Neural cell (in vitro differentiated cells): ENCODE results near the gene SEC14L1. TPM values are rescaled to one million over a fixed set of nuclear protein-coding genes. Genes with fewer than 3 reads are reported as not detected.

Experiments
- H2AFZ ChIP-seq: fragments of 200-600, 300-800 bp; sonication (generic), shearing (Covaris generic); 2 replicates; pipeline ENCODE4 v1.6.0; 2014; ENCODE audit warnings: low read depth, mild to moderate bottlenecking, antibody characterized with exemption, low read length, moderate library complexity
- H3F3A ChIP-seq: fragments of 200-600 bp; shearing (Covaris generic); 2 replicates; pipeline ENCODE4 v1.6.1; 2016; ENCODE audit warnings: mild to moderate bottlenecking, moderate library complexity, mixed read lengths, antibody characterized with exemption, low read length; ENCODE audit not compliant: insufficient read depth, poor library complexity, severe bottlenecking
- H3K27ac ChIP-seq: fragments of 200-600, 300-800 bp; sonication (generic), shearing (Covaris generic); 2 replicates; pipeline ENCODE4 v1.5.1; 2014; ENCODE audit warnings: mild to moderate bottlenecking, low read length, moderate library complexity
- H3K27me3 ChIP-seq: fragments of 300-800, 200-600 bp; sonication (generic), shearing (Covaris generic); 2 replicates; pipeline ENCODE4 v1.6.0; 2014; ENCODE audit warnings: mild to moderate bottlenecking, low read depth, low read length, moderate library complexity; ENCODE audit not compliant: insufficient read depth
- H3K36me3 ChIP-seq: fragments of 300-800, 200-600 bp; sonication (generic), shearing (Covaris generic); 2 replicates; pipeline ENCODE4 v1.5.1; 2014; ENCODE audit warnings: mild to moderate bottlenecking, antibody characterized with exemption, low read length, moderate library complexity; ENCODE audit not compliant: insufficient read depth
- H3K4me2 ChIP-seq: fragments of 300-800, 200-600 bp; sonication (generic), shearing (Covaris generic); 2 replicates; pipeline ENCODE4 v1.6.0; 2014; ENCODE audit warnings: mild to moderate bottlenecking, low read length
- H3K4me3 ChIP-seq: fragments of 300-800, 200-600 bp; sonication (generic), shearing (Covaris generic); 2 replicates; pipeline ENCODE4 v1.5.1; 2014; ENCODE audit warnings: mild to moderate bottlenecking, low read length, moderate library complexity
- H3K79me2 ChIP-seq: fragments of 200-600 bp; shearing (Covaris generic); replicated peaks from 2 replicates; pipeline ENCODE4 v1.6.0; 2014; ENCODE audit warnings: mild to moderate bottlenecking, low read length, moderate library complexity; ENCODE audit not compliant: insufficient read depth
- H3K9ac ChIP-seq: fragments of 300-800, 200-600 bp; sonication (generic), shearing (Covaris generic); 2 replicates; pipeline ENCODE4 v1.6.1; 2016; ENCODE audit warnings: mild to moderate bottlenecking, low read length, mixed read lengths
- H3K9me2 ChIP-seq: fragments of 200-600 bp; shearing (Covaris generic); 2 replicates; pipeline ENCODE4 v1.6.1; 2016; ENCODE audit warnings: mild to moderate bottlenecking, low read length, mixed read lengths; ENCODE audit not compliant: insufficient read depth
- H3K9me3 ChIP-seq: fragments of 200-600, 300-800 bp; sonication (generic), shearing (Covaris generic); 2 replicates; pipeline ENCODE4 v1.6.1; 2016; ENCODE audit warnings: mild to moderate bottlenecking, mixed run types, low read length, moderate library complexity, mixed read lengths
- H4K20me1 ChIP-seq: fragments of 200-600 bp; shearing (Covaris generic); 2 replicates; pipeline ENCODE4 v1.6.1; 2016; ENCODE audit warnings: mild to moderate bottlenecking, mixed run types; ENCODE audit not compliant: insufficient read depth
- EP300 ChIP-seq: fragments of 450-650 bp; conservative IDR thresholded peaks from 2 replicates; pipeline ENCODE4 v1.6.1; 2014; ENCODE audit warnings: antibody characterized with exemption, mild to moderate bottlenecking, moderate library complexity; ENCODE audit not compliant: poor library complexity, severe bottlenecking
- EZH2 ChIP-seq: fragments of 200-600, 300-800 bp; shearing (Covaris generic), sonication (generic); IDR thresholded peaks from 2 replicates; pipeline ENCODE4 v1.6.1; 2014; ENCODE audit warnings: antibody characterized with exemption, low read length, borderline replicate concordance, mild to moderate bottlenecking; ENCODE audit not compliant: insufficient read depth, poor library complexity, severe bottlenecking
- MXI1 ChIP-seq: fragments of 450-650 bp; conservative IDR thresholded peaks from 2 replicates; pipeline ENCODE4 v1.6.1; 2014; ENCODE audit warnings: antibody characterized with exemption, mild to moderate bottlenecking; ENCODE audit not compliant: poor library complexity, severe bottlenecking
- POLR2AphosphoS5 ChIP-seq: IDR thresholded peaks from 2 replicates; pipeline ENCODE4 v1.6.1; 2012
- RAD21 ChIP-seq: fragments of 450-650 bp; conservative IDR thresholded peaks from 2 replicates; pipeline ENCODE4 v1.6.1; 2014; ENCODE audit warnings: antibody characterized with exemption, mild to moderate bottlenecking, moderate library complexity
- SMC3 ChIP-seq: fragments of 450-650 bp; conservative IDR thresholded peaks from 2 replicates; pipeline ENCODE4 v1.6.1; 2014; ENCODE audit warnings: antibody characterized with exemption, mild to moderate bottlenecking, moderate library complexity; ENCODE audit not compliant: poor library complexity
- TAF1 ChIP-seq: IDR thresholded peaks from 2 replicates; pipeline ENCODE4 v1.6.1; 2012; ENCODE audit warnings: low read depth
- polyA plus RNA-seq: library from polyadenylated mRNA; depleted of rRNA; stranded (reverse); fragments of >200 nt; gene quantifications from 2 replicates; pipeline ENCODE4 v1.2.3, GENCODE V29; 2014
- TF ChIP-seq, protein P1 (sequence below): IDR thresholded peaks from 2 replicates; pipeline ENCODE4 v1.6.1; 2012; ENCODE audit warnings: borderline replicate concordance
- TF ChIP-seq, protein P2 (sequence below): fragments of 450-650 bp; IDR thresholded peaks from 2 replicates; pipeline ENCODE4 v1.5.1; 2014; ENCODE audit warnings: antibody characterized with exemption, mild to moderate bottlenecking, moderate library complexity; ENCODE audit not compliant: poor library complexity, severe bottlenecking

SEC14L1 gene
- polyA plus RNA-seq, 1 donor from 2014 or later: 40.4 TPM

DNA sequence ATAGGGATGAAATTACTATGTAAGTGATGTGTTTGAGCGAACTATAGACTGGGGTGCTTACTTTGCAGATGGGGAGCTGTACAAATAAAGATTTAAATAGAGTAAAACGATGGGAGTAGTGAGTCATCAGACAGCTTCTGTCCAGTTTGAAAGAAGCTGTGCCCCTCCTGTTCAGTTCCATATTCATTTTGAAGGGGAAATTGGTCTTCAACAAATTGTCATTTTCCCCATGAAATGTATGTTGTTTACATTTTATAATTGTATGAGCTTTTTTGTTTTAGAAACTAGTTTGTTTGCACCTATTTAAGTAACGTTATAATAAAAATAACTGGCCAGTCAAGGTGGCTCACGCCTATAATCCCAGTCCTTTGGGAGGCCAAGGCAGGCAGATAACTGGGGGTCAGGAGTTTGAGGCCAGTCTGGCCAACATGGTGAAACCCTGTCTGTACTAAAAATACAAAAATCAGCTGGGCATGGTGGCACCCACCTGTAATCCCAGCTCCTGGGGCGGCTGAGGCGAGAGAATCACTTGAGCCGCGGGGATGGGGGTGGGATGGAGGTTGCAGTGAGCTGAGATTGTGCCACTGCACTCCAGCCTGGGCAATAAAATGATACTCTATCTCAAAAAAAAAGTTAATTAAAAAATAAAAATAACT lies 20.2 kb downstream of the SEC14L1 start:
- Histone ChIP-seq H3K27ac (no peak overlapping the region), H3K36me3 (no peaks in the 10 kb centered on the region), H3K4me3 (no peak overlapping the region), H2AFZ (no peak overlapping the region), H3K4me2 (no peak overlapping the region), H3K9ac (no peak overlapping the region), H3K79me2 (peaks cover 3% of the 10 kb centered on the region), H3K9me2 (no peaks in the 10 kb centered on the region), H3F3A (no peaks in the 10 kb centered on the region), H3K9me3 (no peaks in the 10 kb centered on the region), H4K20me1 (no peaks in the 10 kb centered on the region), H3K27me3 (no peaks in the 10 kb centered on the region)
- TF ChIP-seq TAF1 (no peak), POLR2AphosphoS5 (no peak)

DNA sequence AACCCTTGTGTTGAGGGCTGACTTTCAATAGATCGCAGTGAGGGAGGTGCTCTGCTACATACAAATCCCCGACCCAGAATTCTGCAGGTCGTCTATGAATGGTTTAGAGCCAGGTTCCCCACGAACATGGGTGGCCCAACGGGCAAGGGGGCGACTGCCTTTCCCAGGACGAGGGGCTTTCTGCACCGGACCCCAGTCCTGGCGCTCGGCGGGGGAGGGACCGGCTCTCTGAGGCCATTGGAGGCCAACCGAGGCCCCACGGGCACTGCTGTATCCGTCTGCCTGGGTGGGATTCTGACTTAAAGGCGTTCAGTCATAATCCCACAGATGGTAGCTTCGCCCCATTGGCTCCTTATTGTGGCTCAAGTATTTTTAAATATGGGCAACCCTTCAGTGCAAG lies 21.2 kb downstream of the SEC14L1 start:
- TF ChIP-seq, protein P1, sequence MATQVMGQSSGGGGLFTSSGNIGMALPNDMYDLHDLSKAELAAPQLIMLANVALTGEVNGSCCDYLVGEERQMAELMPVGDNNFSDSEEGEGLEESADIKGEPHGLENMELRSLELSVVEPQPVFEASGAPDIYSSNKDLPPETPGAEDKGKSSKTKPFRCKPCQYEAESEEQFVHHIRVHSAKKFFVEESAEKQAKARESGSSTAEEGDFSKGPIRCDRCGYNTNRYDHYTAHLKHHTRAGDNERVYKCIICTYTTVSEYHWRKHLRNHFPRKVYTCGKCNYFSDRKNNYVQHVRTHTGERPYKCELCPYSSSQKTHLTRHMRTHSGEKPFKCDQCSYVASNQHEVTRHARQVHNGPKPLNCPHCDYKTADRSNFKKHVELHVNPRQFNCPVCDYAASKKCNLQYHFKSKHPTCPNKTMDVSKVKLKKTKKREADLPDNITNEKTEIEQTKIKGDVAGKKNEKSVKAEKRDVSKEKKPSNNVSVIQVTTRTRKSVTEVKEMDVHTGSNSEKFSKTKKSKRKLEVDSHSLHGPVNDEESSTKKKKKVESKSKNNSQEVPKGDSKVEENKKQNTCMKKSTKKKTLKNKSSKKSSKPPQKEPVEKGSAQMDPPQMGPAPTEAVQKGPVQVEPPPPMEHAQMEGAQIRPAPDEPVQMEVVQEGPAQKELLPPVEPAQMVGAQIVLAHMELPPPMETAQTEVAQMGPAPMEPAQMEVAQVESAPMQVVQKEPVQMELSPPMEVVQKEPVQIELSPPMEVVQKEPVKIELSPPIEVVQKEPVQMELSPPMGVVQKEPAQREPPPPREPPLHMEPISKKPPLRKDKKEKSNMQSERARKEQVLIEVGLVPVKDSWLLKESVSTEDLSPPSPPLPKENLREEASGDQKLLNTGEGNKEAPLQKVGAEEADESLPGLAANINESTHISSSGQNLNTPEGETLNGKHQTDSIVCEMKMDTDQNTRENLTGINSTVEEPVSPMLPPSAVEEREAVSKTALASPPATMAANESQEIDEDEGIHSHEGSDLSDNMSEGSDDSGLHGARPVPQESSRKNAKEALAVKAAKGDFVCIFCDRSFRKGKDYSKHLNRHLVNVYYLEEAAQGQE: no peak
- TF ChIP-seq SMC3 (no peak), RAD21 (no peak), EP300 (no peak), MXI1 (no peak), TAF1 (no peak), POLR2AphosphoS5 (no peak), EZH2 (no peak)
- TF ChIP-seq, protein P2, sequence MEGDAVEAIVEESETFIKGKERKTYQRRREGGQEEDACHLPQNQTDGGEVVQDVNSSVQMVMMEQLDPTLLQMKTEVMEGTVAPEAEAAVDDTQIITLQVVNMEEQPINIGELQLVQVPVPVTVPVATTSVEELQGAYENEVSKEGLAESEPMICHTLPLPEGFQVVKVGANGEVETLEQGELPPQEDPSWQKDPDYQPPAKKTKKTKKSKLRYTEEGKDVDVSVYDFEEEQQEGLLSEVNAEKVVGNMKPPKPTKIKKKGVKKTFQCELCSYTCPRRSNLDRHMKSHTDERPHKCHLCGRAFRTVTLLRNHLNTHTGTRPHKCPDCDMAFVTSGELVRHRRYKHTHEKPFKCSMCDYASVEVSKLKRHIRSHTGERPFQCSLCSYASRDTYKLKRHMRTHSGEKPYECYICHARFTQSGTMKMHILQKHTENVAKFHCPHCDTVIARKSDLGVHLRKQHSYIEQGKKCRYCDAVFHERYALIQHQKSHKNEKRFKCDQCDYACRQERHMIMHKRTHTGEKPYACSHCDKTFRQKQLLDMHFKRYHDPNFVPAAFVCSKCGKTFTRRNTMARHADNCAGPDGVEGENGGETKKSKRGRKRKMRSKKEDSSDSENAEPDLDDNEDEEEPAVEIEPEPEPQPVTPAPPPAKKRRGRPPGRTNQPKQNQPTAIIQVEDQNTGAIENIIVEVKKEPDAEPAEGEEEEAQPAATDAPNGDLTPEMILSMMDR: no peak
- no peak overlapping the region for H3K4me2 ChIP-seq
- H3K9me2 ChIP-seq: no peaks in the 10 kb centered on the region
- H3K9me3 ChIP-seq: no peaks in the 10 kb centered on the region
- no peaks in the 10 kb centered on the region for H3K27me3 ChIP-seq
- H3K36me3 ChIP-seq: no peaks in the 10 kb centered on the region
- H3K4me3 ChIP-seq: no peak overlapping the region
- no peak overlapping the region for H3K27ac ChIP-seq
- no peaks in the 10 kb centered on the region for H3F3A ChIP-seq
- no peak overlapping the region for H3K9ac ChIP-seq
- H4K20me1 ChIP-seq: no peaks in the 10 kb centered on the region
- H2AFZ ChIP-seq: no peak overlapping the region
- peaks cover 3% of the 10 kb centered on the region for H3K79me2 ChIP-seq

DNA sequence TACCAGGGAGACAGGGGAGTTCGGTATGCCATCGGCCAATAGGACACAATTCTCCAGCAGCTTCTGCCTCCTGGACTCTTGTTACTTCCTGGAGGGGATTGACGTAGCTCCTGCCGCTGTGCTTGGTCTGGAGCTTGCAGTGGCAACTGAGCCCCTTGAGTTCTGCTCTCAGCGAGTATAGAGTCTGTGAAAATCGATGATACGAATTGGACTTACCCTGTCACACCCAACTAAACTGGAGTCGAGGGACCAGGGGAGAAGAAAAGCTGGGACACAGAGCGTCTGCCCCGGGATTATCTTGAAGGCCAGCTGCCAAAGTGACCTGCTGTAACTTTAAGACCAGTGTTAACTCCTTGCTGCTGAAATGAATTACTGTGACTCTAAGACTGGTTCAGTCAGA lies 22.2 kb downstream of the SEC14L1 start:
- Histone ChIP-seq H3F3A (no peaks in the 10 kb centered on the region), H4K20me1 (no peaks in the 10 kb centered on the region), H3K79me2 (peaks cover 7% of the 10 kb centered on the region), H3K4me2 (no peak overlapping the region), H3K9ac (no peak overlapping the region), H3K9me2 (no peaks in the 10 kb centered on the region), H3K4me3 (no peak overlapping the region), H3K36me3 (no peaks in the 10 kb centered on the region), H3K27me3 (no peaks in the 10 kb centered on the region), H3K9me3 (no peaks in the 10 kb centered on the region), H2AFZ (no peak overlapping the region), H3K27ac (no peak overlapping the region)
- TF ChIP-seq SMC3 (no peak), MXI1 (no peak), RAD21 (no peak), TAF1 (no peak), EZH2 (no peak), EP300 (no peak), POLR2AphosphoS5 (no peak)
- TF ChIP-seq, protein P1: no peak
- TF ChIP-seq, protein P2: no peak
